Duodenal mucosa (tissue), 2 donors: ENCODE measurements around the gene EGLN3.

ENCODE experiments used
- H3K27ac ChIP-seq: one replicate; pipeline ENCODE4 v1.7.0; 2013; ENCODE audit warnings: low read depth, low read length
- H3K27me3 ChIP-seq, 2 donors: one replicate each; pipeline ENCODE4 v1.7.0; 2013; ENCODE audit warnings: low read length in 2 of 2, control low read depth in 1 of 2; ENCODE audit not compliant: insufficient read depth in 2 of 2, control insufficient read depth in 1 of 2
- H3K36me3 ChIP-seq, 2 donors: one replicate each; pipeline ENCODE4 v1.7.0; 2013; ENCODE audit warnings: low read length in 2 of 2, control low read depth in 1 of 2; ENCODE audit not compliant: insufficient read depth in 2 of 2, control insufficient read depth in 1 of 2
- H3K4me1 ChIP-seq, 2 donors: one replicate each; pipeline ENCODE4 v1.7.0; 2013; ENCODE audit warnings: low read length in 2 of 2, control low read depth in 1 of 2; ENCODE audit not compliant: insufficient read depth in 2 of 2, control insufficient read depth in 1 of 2
- H3K4me3 ChIP-seq, 2 donors: one replicate each; pipeline ENCODE4 v1.7.0; 2013; ENCODE audit warnings: low read length in 2 of 2, low read depth in 1 of 2
- H3K9ac ChIP-seq, 2 donors: one replicate each; pipeline ENCODE4 v1.7.0; 2013; ENCODE audit warnings: low read length in 2 of 2, low read depth in 1 of 2
- H3K9me3 ChIP-seq, 2 donors: one replicate each; pipeline ENCODE4 v1.7.0; 2013; ENCODE audit warnings: low read length in 2 of 2, control low read depth in 1 of 2; ENCODE audit not compliant: control insufficient read depth in 1 of 2

EGLN3 gene

DNA sequence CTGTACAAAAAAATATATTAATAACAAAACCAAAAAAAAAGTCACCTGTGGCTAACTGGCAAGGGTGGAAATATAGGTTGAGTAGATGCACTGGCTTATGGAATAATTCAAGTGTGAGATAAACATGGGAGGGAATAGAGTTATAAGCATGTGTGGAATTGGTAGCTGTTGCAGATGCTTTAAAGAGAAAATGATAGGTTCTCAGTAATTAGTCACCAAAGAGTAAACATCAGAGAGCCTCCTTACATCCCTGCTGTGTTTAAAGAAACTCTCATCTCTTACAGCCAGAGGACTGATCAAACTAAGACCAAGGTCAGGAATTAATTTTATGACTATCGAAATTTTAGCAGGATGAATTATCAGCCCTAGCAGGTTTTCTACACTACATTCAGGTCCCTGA is 70.5 kb downstream of the EGLN3 start:
- Histone ChIP-seq H3K27ac (no peak overlapping the region), H3K27me3 (no peaks in the 10 kb centered on the region)

DNA sequence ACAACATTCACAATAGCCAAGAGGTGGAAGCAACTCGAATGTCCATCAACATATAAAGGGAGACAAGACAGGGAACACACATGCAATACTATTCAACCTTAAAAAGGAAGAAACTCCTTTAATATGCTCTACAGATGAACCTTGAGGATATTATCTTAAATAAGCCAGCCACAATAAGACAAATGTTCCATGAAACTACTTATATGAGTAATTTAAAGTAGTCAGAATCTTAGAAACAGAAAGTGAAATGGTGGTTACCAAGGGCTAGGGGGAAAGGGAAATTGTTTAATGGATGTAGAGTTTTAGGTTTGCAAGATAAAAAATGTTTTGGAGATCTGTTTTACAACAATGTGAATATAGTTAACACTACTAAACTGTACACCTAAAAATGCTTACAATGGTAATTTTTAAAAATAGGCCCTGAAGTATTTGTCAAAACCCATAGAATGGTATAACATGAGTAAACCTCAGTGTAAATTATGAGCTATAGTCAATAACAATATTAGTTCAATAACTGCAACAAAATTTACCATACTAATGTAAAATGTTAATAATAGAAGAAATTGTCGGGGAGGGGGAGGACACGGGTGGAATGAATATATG is 71.1 kb downstream of the EGLN3 start:
- Histone ChIP-seq H3K27ac (no peak overlapping the region), H3K36me3 (no peaks in the 10 kb centered on the region), H3K9me3 (peaks cover 2 to 10% of the 10 kb centered on the region in 2 donors), H3K4me3 (no peak overlapping the region), H3K4me1 (no peaks in the 10 kb centered on the region), H3K27me3 (no peaks in the 10 kb centered on the region), H3K9ac (no peak overlapping the region)

More for the DNA sequence above, 70.5 kb downstream of the EGLN3 start:
- Histone ChIP-seq H3K36me3 (no peaks in the 10 kb centered on the region), H3K9ac (no peak overlapping the region), H3K4me3 (no peak overlapping the region), H3K4me1 (no peaks in the 10 kb centered on the region), H3K9me3 (peaks cover 2 to 10% of the 10 kb centered on the region in 2 donors)

DNA sequence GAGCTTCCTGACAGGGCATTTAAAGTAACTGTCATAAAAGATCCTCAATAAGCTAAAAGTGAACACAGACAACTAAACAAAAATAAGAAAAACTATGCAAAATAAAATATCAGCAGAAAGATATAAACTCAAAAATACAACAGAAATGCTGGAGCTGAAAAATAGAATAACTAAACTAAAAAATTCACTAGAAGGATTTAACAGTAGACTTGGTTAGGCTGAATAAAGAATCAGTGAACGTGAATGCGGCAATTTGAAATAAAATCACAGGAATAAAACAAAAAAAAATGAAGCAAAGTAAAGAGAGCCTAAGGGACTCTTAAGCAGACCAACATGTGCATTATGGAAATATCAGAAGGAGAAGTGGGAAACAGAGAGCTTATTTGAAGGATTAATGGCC is 74.6 kb downstream of the EGLN3 start:
- H3K9ac ChIP-seq, result no peak overlapping the region
- no peaks in the 10 kb centered on the region for H3K4me1 ChIP-seq
- H3K36me3 ChIP-seq, result no peaks in the 10 kb centered on the region
- peaks cover 0 to 10% of the 10 kb centered on the region in 2 donors for H3K9me3 ChIP-seq
- no peak overlapping the region for H3K4me3 ChIP-seq
- no peaks in the 10 kb centered on the region for H3K27me3 ChIP-seq
- H3K27ac ChIP-seq, result no peak overlapping the region
